HG03521 (cell line): ENCODE measurements around the gene TARBP2.
"Not testable (repeated sequence)": the region's sequence is repeated elsewhere in the genome, so short reads cannot be mapped to it uniquely, and the experiment has no call there.

Source experiments
- ATAC-seq: cut with Tn5 transposase; IDR thresholded peaks from one replicate; pipeline ENCODE4 v1.9.1; 2021; ENCODE audit warnings: mild to moderate bottlenecking, moderate library complexity; ENCODE audit not compliant: unreplicated experiment

The TARBP2 gene

DNA sequence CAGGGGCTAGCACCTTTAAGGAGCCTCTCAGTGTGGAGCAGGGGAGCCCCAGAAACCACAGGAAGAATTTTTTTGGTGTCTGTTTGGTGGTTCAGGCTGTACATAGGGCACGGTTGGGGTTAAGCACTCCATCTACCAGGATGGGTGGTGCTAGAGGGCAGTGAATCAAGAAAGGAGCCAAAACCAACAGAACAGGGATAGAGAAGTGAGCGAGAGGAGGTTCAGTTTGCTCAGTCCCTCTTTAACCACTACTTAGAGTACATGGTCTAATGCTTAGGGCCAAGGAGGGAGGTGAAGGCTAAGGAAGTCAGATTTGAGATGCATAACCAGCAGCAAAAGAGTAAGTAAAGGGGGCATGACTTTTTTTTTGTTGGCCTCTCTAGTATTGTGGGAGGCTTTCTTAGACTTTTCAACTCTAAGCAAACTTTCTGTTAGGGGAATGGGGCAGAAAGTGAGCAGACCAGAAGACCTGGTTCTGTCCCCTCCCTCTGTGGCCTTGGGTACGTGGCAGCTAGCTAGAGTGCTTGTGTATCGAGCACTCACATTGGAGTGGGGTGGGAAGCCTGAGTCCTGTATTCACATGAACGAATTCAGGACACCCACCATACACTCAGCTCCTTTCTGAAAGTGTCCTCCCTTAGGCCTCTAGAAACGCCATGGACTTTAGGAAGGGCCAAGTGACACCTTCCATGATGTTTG lies 12.8 kb downstream of the TARBP2 start:
- no peak for ATAC-seq

DNA sequence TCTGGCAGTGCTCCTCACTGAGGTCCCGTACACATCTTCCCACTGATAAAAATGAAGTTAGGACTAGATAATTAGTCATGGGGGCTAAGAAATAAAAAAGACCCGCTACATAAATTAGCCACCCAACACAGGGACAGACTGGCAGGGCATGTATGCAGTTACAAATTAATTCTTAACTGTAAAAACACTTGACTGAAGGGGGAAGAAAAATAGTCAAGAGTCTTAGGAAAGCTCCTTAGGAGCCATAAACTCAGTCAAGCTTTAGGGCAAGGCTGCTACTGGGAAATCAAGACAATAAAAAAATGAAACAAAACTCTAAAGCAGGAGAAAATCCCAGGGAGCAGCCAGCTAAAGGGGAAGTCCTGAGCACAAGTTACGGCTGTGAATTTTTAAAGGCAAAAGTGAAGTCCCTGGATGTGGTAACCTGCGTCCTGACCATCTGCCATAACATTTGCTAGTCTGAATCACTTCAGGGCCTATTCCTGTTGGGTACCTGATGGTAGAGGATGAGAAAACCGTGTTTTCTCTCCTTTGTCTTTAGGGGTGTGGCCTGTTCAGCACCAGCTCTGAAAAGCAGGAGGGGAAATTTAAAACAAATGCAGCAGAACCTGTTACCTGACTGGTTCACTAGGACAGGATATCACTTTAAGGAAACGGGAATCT lies 13.7 kb downstream of the TARBP2 start:
- ATAC-seq = no peak

DNA sequence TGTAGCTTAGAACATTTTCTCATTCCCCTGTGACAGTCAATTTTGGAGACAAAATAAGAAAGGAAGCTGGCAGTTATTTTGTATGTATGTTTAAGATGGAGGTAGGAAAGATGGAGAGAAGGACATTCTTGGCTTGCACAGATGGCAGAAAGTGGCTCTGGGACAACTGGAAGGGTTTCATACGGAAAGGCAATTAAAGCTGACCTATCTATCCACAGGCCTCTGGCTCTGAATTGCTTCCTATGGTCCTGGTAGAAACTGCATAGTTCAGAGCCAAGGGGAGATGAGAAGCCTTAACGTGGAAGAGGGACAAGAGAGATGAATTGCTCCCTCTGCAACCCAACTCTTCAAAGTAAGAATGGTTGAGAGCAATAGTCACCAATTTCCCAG lies 14.2 kb downstream of the TARBP2 start:
- no peak for ATAC-seq

DNA sequence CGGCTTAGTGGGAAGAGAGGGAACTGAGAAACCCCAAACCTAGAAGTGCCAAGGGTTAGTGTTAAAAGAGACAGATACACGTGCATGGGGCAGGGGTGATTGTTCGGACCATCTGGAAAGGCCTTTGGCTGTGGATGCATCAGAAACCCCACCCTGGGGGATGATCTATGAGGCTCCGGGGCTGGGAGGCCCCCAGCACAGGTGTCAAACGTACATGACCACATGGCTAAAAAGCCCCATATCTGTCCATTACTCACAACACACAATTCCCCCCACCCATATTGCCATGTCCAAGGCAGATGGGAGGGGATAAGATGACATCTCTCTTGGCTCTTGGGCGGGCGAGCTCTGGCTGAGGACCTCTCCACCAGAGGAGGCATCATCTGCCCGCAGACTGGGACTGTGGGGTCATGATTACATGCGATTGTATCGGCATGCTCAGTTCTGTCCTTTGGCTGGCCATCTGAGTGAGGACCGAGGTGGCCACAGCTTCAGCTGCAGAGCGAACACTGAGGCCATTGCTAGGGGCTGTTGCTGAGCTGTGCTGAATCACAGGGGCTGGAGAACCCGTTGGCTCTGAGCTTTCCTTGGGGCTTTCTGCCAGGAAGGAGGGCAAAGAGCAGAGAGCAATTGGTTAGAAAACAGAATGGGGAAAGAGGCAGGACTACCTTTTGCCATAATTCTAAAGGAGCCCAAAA lies 15.8 kb downstream of the TARBP2 start:
- no peak for ATAC-seq

DNA sequence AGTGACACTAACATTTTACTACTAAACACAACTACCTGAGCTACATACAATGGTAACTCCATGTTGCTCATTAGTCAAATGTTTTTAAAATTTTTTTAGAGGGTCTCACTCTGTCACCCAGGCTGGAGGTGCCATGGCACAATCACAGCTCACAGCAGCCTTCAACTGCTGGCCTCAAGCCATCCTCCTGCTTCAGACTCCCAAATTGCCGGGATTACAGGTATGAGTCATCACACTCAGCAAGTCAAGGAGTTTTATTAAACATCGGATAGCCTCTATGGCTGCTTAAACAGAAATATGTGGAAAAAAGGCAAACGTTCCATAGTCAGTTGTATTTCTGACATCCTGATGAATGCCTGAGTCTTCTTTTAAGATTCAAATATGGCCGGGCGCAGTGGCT lies 17.3 kb downstream of the TARBP2 start:
- ATAC-seq = no peak

DNA sequence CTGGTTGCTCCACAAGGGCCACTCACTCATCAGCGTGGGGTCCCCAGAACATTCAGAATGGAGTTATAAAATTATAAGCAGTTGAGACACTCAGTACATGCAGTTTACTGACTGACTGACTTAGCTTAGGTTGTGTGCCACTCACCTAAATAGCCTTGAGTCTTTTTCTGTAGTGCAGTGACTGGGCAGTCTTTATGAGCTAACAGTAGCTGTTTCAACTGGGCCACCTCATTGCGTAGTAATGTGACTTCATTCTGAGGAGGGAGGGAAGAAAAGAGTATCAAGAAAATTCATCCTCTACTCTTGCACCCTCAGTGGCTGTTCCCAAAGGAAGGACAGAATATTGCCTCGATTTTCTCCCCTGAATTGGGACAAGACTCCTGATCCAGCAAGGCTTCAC lies 22.0 kb downstream of the TARBP2 start:
- ATAC-seq = no peak

DNA sequence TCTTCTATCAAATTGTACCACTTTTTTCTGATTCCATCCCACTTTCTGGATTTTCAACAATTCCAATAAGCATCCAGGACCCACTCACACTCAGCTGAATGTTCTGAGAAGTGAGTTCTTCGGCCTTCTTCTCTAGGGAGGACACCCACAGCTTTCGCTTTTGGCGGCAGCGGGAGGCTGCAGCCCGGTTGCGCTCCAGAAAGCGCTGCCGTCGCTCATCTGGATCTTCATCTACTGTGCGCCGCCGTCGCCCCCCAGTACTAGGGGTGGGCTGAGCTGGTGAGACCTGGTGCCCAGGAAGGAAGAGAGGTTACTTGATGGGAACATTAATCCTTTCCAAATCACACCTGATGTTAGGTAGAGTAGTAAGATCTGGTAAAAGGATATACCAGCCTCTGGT lies 23.4 kb downstream of the TARBP2 start:
- ATAC-seq = no peak

DNA sequence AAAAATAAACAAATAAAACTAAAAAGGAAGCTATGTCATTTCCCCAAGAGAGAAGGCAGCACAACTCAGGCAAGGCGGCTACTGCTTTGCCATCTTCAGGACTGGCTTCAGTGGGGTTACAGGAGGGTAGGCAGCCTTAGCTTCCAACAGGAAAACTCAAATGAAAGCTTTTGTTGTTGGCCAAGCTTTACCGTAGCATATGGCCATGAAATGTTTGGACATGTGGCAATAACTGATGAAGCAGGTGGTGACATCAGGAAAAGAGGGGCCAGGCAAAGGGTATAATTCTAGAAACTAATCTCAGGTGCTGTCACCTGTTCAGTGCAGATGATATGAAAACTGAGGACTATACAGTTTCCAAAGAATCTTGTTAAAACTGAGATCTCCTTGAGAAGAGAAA lies 29.0 kb downstream of the TARBP2 start:
- ATAC-seq = no peak

DNA sequence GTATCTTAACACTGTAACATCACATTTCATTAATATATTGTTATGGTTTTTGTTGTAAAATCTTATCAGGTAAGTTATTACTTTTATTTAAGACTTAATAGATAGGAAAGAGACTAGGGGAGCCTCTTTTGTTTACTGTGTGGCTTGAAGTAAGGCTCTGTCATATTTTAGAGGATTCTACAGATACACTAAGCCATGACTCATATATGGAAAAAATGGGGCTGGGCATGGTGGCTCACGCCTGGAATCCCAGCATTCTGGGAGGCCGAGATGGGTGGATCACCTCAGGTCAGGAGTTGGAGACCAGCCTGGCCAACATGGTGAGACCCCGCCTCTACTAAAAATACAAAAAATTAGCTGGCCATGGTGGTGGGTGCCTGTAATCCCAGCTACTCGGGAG lies 29.8 kb downstream of the TARBP2 start:
- no peak for ATAC-seq

DNA sequence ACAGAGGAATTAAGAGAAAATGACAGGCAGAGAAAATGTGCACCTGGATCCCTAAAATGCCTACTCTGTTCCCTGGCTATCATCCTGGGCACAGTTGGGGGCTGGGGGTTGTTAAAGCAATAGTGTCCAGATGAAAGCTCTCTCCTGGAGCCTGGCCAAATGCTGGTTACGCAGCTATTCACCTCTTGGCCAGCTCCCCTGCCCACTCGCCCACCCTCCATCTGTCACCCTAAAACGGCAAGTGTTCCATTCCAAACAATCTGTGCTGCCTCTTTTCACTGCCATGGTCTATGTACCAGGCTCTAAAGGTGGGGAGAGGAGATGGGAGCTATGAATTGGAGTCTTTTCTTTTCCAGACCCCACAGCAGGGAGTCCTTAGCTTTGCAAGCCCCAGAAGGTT lies 30.9 kb downstream of the TARBP2 start:
- ATAC-seq = no peak

DNA sequence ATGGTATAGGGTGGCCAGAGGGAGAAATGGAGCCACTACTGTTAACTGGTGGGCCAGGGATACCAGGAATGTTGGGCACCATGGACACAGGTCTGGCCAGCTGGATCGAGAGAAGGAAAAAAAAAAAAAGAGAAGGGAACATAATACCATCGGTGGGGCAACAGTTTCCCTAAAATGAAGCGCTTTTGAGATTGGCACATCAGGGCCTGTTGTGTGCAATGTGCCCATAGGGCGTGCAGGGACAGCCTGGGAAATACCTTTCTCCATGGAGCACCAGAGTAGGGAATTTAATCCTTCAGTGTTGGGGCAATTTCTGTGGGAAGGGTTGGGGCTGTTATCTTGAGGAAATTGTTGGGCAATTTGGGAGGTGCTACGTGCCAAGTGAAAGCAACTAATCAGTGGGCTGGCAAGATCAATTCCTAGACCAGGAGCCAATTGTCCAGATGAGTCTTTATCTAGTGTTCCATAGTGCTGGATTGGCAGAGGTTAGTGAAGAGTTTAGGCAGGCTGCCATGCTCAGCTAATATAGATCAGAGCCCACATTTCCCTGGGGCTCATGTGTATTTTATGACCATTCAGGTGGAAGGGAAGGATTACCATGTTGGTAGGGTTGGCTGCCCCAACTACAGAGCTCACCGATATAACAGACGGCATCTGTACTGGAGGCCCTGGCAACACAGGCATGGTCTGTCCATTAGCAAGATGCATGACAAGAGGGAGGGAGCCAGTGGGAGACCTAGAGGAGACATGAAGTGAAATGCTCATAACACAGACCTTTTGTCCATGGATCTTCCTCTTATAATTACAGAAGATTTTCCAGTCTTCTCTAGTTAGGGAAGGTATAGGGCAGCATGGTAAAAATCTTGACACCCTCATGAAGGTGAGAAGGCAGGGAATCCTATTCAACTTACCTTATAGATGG lies 31.7 kb downstream of the TARBP2 start:
- no peak for ATAC-seq

DNA sequence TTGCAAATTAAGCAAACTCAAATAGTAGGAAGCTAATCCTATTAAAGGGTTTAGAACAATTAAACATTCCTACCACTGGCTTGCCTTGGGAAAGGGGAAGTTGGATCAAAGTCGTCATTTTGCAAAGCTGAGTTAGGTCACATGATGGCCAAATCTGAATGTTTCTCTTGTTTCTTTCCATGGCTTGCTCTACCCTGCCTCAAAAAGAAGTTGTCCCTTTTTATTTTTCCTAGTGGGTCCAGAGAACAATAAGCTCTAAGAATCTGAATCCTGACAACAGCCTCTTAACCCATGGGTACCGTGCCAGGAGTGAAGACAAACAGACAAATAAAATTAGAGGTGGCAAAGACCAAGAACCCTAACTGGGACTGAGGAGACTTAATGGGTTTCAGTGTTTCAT lies 32.4 kb downstream of the TARBP2 start:
- no peak for ATAC-seq

DNA sequence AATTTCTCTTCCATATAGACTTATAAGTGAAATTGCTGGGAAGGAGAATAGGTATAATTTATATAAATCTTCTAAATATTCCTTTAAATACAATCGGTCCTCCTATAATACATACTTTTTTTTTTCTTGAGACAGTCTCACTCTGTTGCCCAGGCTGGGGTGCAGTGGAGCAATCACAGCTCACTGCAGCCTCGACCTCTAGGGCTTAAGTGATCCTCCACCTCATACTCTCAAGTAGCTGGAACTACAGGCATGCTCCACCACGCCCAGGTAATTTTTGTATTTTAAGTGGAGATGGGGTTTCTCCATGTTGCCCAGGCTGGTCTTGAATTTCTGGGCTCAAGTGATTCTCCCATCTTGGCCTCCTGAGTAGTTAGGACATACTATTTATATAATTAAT lies 35.9 kb downstream of the TARBP2 start:
- ATAC-seq = no peak

DNA sequence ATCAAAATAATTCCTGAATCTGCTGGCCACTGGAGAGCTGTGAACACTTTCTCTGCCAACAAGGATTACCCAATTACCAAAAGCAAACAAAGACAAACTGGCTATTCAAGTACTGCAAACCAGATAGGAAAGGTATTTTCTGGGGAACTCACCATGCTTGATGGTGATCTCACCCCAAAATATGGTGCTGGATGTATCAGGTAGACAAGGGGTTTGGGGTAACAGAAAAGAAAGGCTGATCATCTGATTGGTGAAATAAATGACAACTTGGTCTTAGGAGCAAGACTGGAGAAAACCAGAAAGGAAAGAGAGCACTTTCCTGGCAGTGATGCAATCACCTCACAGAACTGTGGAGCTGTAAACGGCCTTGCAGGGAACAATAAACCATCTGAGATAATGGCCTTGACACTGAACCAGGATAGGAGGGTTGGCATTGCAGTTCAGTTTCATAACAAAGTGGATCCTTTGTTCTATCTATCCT lies 37.2 kb downstream of the TARBP2 start:
- no peak for ATAC-seq

DNA sequence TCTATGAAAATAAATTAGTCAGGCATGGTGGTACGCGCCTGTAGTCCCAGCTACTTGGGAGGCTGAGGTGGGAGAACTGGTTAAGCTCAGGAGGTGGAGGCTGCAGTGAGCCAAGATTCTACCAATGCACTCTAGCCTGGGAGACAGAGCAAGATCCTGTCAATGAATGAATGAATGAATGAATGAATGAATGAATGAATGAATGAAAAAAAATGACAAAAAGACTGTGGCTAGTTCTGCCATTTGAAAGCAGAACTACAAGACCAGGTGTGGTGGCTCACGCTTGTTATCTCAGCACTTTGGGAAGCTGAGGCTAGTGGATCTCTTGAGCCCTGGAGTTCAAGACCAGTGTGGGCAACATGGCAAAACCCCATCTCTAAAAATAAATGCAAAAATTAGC lies 38.4 kb downstream of the TARBP2 start:
- ATAC-seq = no peak

DNA sequence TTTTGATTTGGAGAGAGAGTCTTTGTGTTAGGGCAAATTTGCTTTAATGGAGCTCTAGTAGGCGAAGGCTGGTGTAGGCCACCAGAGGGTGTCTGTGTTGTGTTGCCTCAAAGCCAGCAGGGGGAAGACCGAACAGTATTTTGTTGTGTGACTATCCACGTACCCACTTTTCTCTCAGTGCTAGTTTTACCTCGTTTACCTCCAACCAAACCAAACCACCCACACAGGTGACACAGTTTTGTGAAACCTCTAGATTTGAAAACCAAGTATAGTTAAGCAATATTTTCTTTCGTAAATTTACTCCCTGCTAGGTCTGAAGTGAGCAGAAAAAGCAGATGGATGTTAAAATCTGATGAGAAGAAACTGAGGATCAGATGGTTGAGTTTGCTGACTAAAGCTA lies 42.5 kb downstream of the TARBP2 start:
- peak; percentile 86 for ATAC-seq

DNA sequence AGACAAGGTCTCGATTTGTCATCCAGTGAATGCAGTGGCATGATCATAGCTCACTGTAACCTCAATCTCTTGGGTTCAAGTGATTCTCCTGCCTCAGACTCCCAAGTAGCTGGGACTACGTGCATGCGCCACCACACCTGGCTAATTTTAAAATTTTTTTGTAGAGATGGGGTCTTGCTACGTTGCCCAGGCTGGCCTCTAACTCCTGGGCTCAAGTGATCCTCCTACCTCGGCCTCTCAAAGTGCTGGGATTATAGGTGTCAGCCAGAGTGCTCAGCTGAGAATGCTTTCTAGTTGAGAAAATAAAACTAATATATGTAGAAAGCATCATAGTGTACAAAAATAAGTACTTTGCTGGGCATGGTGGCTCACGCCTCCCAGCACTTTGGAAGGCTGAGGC lies 47.3 kb downstream of the TARBP2 start:
- not testable (repeated sequence) for ATAC-seq

DNA sequence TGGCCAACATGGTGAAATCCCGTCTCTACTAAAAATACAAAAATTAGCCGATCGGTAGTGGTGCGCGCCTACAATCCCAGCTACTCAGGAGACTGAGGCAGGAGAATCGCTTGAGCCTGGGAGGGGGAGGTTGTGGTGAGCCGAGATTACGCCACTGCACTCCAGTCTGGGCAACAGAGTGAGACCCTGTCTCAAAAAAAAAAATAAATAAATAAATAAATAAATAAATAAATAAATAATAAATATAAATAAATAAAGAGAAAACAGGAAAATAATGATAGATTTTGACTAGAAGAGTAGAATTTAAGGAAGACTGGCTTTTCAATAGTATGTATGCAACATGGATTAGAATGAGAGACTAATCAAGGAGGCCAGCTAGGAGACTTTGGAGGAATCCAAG lies 49.0 kb downstream of the TARBP2 start:
- ATAC-seq = not testable (repeated sequence)

DNA sequence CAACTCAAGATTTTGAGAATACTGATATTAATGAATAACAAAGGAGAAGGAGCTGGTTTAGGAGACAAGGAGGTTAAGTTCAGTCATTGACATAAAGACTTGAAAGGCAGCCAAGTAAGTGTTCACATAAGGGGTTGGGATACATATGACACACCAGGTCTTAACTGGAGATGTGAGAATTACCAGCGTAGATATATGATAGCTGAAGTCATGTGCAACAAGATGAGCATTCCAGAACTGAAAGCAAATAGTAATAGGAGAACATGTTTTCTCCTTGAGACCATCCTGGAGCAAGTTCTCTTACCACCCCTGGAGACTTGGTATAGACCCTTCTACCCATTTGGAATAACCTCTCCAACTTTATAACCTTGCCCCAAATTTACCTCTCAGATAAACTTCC lies 49.5 kb downstream of the TARBP2 start:
- no peak for ATAC-seq

DNA sequence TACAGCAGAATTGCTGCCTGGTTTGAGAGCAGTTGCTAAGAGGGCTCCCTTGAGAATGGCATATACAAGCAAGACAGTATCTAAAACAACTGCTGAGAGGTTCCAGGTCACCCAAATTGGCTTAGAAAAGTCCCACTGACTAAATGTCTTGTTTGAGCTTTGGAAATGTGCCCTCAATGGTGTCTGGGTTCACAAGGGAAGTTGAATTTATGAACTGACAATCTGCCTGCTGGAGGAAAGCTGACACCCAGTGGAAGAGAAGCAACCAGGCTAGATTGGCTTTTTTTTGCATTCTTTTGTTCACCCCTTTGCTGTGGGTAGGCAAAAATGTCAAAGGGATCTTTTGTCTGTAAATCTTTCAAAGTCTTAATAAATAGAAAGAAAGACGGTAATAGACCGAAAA lies 50.8 kb downstream of the TARBP2 start:
- ATAC-seq = no peak
